Measurements from ENCODE around the gene LRRC10B.

DNA sequence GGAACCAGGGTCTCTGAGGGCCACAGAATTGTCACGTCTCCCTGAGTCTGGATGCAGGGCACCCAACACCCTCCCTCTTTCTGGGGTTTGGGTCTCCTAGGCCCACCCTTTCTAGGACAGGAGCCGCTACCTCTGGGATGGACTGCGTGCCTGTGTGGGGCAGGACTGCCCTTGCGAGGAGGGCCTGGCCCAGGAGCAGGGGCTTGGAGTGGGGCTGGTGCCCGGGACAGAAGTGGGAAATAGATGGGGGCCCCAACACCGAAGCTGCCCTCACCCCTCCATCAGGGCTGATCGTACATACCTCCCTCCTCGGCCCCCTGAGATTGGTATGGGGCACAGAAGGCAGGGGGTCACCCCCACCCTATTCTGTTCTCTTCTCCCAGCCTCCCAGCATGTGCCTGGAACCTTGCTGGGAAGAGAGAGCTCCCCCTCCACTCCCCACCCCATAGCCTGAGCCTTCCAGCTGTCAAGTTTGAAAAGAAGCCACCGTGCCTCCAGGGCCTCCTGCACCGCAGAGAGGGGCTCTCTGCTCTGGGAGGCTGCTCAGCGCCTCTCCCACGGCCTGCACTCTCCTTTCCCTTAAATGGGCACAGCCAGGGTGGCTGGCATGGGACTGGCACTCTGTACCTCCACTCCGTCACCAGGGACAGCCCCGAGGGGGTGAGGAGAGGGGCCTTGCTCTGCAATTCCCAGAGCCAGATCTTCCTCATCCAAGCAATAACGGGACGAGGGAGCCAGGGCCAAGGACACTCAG, 1.8 kb downstream of the LRRC10B start:
- TF ChIP-seq, protein P1, sequence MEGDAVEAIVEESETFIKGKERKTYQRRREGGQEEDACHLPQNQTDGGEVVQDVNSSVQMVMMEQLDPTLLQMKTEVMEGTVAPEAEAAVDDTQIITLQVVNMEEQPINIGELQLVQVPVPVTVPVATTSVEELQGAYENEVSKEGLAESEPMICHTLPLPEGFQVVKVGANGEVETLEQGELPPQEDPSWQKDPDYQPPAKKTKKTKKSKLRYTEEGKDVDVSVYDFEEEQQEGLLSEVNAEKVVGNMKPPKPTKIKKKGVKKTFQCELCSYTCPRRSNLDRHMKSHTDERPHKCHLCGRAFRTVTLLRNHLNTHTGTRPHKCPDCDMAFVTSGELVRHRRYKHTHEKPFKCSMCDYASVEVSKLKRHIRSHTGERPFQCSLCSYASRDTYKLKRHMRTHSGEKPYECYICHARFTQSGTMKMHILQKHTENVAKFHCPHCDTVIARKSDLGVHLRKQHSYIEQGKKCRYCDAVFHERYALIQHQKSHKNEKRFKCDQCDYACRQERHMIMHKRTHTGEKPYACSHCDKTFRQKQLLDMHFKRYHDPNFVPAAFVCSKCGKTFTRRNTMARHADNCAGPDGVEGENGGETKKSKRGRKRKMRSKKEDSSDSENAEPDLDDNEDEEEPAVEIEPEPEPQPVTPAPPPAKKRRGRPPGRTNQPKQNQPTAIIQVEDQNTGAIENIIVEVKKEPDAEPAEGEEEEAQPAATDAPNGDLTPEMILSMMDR (IDR thresholded peaks at IDR 0.05): no peak
- TF ChIP-seq POLR2A (IDR thresholded peaks at IDR 0.05; ENCODE audit: low read length): no peak
